HG02938 (cell line): ENCODE results near the gene TRNAU1AP.
"Not testable (repeated sequence)": the region's sequence is repeated elsewhere in the genome, so short reads cannot be mapped to it uniquely, and the experiment has no call there.

Experiments used
- ATAC-seq: cut with Tn5 transposase; IDR thresholded peaks from one replicate; pipeline ENCODE4 v1.9.1; 2021; ENCODE audit warnings: mild to moderate bottlenecking, moderate library complexity; ENCODE audit not compliant: unreplicated experiment

The TRNAU1AP gene

DNA sequence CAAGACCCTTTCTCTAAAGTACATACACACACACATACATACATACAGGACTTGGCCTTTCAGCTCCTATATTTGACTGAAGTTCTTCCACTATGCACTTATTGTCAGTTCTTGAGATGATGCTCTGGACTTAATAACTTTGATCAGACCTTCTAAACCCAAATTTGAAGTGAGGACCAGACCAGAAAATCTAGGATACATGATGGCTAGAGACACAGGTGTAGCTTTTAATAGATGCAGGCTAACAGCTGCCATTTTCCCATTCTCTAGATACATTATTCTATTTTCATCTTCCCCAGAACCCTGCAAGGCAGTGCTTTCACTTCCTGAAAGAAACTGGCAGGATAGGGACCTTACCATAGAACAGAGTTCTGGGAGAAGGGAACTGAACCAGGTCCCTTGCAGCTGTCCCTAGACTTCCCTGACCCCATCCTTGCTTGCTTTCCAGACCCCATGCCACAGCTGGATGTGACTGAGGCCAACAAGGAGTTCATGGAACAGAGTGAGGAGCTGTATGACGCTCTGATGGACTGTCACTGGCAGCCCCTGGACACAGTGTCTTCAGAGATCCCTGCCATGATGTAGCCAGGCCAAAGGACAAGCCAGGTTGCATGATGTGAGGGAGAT is 24.3 kb downstream of the TRNAU1AP start:
- ATAC-seq, result no peak

DNA sequence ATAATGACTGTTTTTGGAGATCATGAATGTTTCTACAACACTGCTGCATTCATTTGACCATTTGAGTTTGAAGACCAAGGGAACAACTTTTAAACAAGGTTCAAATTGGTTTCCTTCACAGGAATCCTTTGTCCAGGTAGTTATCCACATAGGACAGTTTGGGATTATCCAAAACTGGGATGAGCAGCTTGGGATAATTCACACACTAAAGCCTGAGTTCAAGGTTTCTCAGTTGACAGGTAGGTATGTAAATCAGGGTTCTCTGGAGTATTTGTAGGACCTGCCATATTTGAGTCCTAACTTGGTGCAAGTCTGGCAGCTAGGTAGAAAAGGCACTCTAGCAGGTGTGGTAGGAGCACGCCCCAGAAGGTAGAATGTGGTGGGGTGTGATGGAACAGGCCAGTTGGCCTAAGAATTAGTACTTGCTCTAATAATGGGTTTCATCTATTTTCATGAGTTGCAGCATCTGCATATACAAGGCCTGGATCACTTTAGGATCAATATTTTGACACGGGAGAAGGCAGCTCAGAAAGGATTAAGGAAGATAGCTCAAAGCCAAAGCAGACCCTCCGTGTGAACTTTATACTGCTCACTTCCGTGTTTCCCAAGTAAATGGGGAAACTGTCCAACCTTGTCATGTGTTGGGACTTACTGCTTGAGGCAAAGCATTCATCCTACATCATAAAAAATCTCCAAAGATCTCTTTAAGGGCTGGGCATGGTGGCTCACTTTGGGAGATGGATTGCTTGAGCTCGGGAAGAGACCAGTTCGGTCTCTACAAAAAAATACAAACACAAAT is 25.1 kb downstream of the TRNAU1AP start:
- no peak for ATAC-seq

DNA sequence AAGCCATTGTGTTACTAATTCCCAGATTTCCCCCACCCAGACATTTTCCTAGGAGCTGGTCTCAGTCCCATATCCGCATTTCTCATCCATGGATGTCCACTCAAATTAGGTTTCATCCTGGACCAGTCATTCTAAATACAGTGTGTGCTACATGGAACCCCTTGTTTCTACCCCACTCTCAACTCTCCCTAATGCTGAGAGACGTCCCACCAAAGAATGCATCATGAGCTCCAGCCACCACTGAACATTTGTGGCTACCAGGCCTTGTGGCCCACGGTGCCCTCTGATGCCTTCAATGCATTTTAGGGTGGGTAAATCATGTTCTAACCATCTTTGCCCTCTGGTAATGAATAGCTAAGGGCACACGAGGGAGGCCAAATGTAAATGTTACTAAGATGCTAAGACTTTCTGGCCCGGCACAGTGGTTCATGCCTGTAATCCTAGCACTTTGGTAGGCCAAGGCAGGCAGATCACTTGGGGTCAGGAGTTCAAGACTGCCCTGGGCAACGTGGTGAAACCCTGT is 25.9 kb downstream of the TRNAU1AP start:
- no peak for ATAC-seq

DNA sequence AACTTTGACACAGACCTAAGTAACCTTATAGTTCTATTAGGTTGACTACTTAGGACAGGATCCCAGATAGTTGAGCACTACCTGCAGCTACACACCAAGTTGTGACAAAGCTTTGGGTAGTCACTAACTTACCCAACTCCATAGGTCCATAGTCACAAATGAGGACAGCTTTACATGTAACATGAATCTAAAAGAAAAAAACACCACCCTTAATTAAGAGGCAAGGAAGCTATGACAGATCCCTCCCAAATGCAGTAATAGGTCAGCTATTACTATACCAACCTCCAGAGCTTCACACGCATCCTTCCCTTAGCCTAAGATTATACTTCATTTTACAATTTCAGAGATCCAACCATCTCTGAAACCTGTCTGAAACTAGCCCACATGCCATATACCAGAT is 26.5 kb downstream of the TRNAU1AP start:
- ATAC-seq, result no peak

DNA sequence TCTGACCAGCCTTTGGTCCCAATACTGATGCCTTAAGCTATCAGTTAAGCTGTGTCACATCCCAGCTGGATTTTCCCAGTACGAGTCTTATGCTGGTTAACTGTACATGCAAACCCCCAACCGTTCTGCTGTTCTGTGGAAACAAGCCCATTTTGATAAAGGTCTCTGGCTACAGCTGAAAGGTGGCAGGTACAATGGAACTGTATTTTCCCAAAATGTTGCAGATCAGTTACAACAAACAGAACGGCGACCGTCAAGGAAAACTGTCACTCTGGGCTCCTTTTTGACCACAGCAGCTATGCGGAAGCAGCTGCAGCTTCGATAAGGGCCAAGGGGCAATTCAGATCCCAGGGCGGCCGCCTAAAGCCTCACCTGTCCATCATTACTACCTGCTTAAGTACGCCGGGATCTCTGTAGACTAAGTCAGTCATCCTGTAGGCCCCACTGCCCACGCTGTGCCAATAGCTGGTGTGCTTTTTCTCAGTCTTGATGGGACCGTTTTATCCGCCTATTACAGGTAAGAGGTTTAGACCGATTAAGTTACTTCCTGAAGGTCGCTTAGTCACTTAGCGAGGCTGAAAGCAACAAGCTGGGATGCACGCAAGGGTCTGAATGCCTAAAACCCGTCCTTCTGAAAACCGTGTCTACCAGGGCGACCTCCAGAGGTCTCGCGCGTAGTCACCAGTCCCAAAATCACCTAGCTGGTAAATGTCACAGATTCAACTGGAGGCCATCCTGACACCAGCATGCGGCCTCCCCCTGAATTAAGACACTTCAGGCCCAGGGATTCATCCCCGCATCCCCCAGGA is 28.0 kb downstream of the TRNAU1AP start:
- ATAC-seq, result no peak

DNA sequence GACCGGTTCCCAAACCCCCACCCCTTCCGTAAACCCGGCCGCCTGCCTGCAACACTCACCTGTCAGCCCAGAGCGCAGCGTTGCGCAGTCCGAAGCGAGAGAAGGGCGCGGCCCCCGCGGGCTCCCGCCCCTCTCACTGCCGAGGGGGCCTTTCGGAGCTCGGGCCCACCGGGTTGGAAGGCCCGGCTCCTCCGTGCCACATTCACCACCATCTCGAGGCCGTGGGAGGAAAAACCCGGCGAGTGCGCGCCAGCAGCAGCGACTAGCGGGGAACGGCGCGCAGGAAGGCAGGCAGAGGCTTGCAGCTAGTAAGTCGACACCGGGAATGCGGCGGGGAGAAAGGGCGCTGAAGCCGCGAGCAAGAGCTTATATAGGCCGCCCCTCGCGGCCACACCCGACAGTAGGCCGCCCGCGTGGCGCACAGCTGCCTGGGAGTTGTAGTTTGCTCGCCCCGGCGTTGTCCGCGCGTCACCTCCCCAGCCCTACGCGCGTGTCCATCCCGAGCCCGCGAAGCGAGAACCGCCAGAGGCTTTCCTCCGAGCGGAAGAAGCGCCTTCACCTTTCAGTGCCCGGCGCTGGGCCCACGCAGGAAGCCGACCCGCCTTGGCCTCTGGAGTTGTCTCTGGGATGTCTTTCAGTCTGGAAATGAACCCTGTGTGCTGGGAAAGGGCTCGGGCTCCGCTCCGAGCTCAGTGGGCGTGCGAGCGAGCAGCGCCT is 28.8 kb downstream of the TRNAU1AP start:
- ATAC-seq, result peak; percentile 68

DNA sequence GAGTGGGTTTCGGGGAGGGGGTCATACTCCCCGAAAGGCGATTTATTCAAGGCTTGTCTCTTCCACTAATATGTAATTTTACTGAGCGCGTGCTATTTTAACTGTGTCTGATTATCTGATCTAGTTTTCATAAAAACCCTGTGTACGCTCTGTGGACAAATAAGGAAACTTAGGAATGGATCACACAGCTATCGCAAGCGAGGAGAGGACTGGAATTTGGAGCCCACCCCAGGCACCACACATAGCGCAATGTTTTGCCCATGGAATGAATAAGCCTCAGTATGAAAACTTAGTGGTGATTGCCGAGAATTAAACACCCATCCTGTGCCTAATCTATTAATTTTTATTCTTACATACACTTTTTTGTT is 29.3 kb downstream of the TRNAU1AP start:
- ATAC-seq, result no peak

DNA sequence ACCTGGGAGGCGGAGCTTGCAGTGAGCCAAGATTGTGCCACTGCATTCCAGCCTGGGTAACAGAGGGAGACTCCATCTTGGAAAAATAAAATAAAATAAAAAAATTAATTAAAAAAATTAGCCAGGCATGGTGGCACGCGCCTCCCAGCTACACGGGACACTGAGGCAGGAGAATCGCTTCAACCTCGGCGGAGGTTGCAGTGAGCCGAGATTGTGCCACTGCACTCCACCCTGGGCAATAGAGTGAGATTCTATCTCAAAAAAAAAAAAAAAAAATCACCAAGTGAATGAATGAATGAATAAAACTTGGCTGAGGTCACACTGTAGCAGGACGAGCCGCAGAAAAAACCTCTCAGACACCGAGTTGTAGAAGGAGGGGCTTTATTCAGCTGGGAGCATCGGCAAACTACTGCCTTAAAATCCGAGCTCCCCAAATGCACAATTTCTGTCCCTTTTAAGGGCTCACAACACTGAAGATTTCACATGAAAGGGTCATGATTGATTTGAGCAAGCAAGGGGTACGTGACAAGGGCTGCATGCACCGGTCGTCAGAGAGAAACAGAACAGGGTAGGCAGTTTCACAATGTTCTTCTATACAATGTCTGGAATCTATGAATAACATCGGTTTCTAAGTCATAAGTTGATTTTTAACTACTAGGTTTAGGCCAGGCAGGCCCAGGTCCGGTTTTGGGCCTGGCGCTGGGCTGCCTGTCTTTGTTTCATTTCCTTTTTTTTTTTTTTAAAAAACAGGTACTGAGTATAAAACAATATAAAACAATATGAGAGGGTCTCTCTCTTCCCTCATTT is 33.9 kb downstream of the TRNAU1AP start:
- not testable (repeated sequence) for ATAC-seq

DNA sequence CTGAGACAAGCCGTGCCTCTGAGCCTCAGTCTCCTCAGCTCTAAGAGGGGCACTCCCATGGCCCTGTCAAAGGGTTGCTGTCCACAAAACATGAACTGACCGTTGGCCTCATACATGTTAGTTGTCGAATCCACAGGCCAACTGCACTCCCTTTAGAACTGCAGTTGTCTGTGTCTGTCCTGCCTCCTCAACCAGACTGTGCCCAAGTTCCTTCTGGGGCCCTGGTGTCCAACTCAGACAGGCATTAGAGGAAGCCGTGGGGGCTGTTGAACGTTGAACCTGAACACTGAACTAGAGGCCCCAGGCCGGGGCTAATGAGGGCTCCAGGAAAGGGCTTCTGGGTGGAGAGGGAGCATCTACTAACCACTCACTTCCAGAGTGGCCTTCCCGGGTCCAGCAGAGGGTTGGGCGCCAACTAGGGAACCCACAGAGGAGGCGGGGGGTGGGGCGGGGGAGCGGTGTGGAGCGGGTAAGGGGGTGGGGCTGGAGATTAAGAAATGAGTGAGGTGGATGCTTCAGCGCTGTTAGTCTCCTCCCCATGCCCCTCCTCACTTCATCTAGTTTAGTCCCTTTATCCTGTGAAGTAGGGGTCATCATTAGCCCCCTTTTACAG is 38.9 kb downstream of the TRNAU1AP start, which contains the start of gene RAB42:
Gene RAB42, plus strand, starts transcription at position 558 of the 613 bp plus-strand sequence. CDS start 247 bp downstream, outside the sequence.
- ATAC-seq, result no peak

DNA sequence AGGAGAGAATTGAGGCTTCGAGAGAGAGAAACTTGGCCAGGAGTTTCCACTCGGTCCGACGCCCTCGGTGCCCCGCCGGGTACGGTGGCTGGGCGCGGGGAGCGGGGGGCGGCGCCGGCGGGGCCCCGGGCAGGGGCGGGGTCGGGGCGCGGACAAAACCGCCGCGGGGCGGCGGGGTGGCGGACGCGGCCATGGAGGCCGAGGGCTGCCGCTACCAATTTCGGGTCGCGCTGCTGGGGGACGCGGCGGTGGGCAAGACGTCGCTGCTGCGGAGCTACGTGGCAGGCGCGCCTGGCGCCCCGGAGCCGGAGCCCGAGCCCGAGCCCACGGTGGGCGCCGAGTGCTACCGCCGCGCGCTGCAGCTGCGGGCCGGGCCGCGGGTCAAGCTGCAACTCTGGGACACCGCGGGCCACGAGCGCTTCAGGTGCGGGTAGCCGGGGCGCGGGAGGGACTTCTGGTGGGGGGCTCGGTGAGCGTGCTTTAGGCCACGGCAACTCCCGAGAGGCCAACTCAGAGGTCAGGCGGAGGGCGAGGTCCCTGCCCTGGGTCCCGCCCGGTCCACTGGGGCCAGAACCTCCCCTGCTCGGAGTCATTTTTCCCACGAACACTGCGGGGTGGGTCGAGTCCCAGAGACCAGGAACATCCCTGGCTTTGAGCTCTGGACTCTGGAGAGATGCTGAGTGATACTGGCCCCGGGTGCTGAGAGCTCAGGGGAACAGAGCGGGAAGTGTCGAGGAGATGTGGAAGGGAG is 39.6 kb downstream of the TRNAU1AP start:
- no peak for ATAC-seq

DNA sequence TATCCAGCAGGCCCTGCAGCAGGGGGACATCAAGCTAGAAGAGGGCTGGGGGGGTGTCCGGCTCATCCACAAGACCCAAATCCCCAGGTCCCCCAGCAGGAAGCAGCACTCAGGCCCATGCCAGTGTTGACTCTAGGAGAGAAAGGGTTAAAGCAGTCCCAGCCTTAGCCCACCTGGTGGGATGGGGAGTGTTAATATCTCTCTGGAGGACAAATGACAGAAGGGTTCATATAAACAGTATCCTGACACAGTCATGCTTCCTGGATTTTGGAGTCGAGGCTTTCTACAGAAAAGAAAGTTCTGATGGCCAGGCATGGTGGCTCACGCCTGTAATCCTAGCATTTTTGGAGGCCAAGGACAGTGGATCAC is 41.1 kb downstream of the TRNAU1AP start:
- ATAC-seq, result not testable (repeated sequence)

DNA sequence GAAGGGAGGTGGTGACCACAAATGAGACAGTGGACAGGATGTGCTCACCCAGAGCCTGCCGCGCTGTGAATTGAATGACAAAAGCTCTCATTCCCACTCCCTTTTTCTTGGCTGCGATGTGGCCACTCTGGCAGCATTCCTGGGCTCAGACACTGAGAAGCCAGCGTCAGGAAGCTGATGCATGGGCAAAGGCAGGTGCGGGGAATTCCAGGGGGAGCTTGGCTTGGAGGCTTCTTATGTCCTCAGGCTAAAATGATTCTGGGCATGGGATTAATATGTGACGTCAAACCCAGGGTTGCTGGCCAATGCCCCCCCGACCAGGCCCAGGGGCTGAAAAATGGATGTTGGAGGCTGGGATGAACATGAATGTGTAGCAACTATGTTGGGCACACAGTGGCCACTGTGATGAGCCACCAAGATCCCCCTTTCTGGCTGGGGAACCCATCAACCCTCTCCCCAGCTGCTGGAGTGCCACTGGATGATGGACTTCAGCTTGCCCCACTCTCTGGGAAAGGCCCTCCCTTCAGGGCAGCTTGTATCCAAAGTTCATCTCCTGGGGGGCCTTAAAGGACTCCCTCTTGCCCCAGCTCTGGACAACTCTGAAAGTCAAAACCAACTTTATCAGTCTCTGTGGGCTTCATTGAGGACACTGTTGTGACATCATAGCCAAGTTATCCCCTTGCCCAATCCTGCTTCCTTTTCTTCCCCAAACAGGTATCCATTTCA is 42.0 kb downstream of the TRNAU1AP start:
- ATAC-seq, result not testable (repeated sequence)

DNA sequence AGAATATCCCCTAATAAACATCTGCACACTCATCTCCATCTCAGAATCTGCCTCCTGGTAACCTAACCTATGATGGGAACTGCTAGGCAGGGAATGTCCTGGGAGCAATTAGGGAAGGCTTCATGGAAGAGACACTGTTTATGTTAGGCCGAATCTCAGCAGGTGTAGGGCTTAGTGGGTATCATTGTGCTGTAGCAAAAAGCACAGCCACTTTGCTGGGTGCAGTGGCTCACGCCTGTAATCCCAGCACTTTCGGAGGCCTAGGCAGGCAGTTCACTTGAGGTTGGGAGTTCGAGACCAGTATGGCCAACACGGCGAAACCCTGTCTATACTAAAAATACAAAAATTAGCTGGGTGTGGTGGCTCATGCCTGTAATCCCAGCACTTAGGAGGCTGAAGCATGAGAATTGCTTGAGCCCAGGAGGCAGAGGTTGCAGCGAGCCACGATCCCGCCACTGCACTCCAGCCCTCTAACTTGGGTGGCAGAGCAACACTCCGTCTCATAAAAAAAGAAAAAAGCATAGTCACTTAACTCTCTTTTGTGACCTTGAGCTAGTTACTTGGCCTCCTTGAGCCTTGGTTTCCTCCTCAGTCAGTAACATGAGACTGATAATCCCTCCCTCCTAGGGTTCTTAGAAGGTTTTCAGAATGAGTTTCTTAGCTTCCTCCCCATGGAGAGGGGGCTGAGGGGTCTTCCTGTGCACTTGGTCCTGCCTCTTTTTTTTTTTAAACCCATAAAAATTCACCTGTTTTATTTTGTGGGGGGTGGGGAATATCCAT is 42.7 kb downstream of the TRNAU1AP start:
- ATAC-seq, result no peak

DNA sequence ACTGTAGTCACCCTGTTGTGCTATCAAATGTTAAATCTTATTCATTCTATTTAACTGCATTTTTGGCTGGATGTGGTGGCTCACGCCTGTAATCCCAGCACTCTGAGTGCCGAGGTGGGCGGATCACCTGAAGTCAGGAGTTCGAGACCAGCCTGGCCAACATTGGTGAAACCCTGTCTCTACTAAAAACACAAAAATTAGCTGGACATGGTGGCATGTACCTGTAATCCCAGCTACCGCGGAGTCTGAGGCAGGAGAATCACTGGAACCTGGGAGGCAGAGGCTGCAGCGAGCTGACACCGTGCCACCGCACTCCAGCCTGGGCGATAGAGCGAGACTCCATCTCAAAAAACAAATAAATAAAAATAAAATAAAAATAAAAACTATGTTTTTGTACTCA is 43.4 kb downstream of the TRNAU1AP start:
- not testable (repeated sequence) for ATAC-seq

DNA sequence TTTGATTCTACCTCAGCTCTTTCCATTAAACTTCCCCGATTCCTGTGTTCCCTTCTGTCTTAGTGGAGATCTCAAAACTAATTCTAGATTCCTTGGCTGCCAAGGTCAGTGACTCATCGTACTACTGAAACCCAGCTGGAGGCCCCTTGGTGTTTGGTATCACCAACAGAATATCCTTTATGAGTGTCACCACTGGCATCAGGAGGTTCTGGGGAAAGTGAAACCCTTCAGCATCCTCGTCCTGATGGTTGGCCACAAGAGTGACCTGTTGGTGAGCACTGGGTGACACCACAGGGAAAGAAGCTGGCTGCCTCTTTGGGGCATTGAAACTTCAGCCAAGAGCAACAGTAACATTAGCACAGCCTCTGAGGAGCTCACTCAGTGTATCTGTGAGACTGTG is 48.8 kb downstream of the TRNAU1AP start:
- no peak for ATAC-seq

DNA sequence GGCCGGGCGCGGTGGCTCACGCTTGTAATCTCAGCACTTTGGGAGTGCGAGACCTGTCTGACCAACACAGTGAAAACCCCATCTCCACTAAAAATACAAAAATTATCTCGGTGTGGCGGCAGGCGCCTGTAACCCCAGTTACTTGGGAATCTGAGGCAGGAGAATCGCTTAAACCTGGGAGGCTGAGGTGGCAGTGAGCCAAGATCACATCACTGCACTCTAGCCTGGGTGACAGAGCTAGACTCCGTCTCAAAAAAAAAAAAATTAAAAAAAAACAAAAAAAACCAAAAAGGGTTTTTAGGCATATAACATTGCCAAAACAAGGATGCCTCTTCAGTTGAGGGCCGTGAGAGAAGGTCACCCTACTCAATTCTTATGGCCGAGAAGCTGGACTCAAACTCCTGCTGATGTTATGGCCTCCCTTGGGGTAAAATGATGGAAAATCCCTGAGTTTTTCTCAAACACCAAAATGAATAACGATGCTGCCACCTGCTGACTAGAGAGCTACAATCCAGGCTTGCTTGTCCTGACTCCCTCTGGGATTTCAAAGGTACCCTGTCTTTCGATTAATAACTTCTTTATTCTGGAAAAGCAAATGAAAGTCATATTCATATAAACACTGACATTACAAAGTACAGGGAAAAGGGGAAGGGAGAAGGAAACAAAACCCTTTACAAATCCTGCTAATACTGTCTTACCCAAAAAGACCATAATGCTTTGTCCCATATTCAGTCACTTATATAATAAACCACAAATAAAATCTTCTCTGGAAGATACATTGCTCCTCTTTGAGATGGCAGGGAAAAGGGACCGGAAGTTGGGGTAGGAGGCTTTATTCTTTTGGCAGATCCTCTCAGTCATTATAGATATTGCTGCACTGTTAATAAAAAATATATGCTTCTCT is 49.9 kb downstream of the TRNAU1AP start:
- ATAC-seq, result no peak
